Fibroblast of mammary gland (primary cell): ENCODE measurements around the gene MRPL36.
"Not testable (repeated sequence)": the region's sequence is repeated elsewhere in the genome, so short reads cannot be mapped to it uniquely, and the experiment has no call there.

Source experiments
- DNase-seq: peaks from one replicate; pipeline ENCODE4 v3.0.0-alpha.2; 2010; ENCODE audit warnings: low read depth
- H3K4me3 ChIP-seq: 2 replicates; pipeline ENCODE4 v1.5.1; 2011; ENCODE audit warnings: low read depth, mild to moderate bottlenecking, low read length, moderate library complexity; ENCODE audit not compliant: control insufficient read depth
- TF ChIP-seq, protein P1 (sequence below): conservative IDR thresholded peaks from 2 replicates; pipeline ENCODE4 v1.5.1; 2011; ENCODE audit warnings: low read depth, low read length, inconsistent platforms; ENCODE audit not compliant: control insufficient read depth, insufficient read depth

The MRPL36 gene

DNA sequence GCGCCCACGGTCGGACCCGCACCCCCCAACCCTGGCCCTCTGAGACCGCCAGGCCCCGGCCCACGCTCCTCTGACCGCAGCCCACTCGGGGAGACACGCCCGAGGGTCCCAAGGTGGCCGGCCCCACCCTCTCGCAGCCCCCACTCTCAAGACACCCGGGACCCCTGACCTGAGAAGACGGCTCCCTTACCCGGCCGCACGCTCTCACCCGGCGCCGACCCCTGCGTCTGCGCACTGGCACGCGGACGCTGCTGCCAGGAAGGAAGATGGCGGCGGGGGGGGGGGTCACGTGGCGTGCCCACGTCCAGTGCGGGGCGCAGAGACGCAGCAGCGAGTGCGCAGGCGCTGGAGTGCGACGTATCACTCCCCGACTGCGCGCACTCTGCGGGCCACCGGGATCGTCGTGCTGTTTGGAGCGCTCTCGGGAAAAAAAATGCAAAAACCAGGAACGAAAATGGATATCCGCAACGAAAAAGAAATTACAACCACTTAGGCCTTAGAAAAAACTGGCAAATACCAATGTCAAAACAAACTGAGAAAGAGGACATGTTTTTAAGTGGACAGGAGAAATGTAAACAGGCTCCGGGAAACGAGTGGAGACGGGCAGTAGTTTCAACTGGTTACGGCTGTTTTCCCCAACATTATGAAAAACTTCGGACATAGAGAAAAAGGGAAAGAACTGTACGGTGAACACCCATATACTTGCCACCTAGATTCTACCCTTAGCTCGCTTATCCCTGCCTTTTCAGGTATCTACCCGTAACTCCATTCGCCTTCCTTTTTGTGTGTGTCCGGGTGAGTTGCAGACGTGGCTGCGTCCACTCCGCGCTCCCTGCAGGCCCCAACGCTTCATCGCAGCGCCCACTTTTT, at the start of gene MRPL36:
TSS of gene MRPL36 (minus strand) at position 236 of the 870 bp plus-strand sequence. CDS start 902 bp downstream, outside the sequence.
- peak; percentile 86 for DNase-seq
- TF ChIP-seq, protein P1, sequence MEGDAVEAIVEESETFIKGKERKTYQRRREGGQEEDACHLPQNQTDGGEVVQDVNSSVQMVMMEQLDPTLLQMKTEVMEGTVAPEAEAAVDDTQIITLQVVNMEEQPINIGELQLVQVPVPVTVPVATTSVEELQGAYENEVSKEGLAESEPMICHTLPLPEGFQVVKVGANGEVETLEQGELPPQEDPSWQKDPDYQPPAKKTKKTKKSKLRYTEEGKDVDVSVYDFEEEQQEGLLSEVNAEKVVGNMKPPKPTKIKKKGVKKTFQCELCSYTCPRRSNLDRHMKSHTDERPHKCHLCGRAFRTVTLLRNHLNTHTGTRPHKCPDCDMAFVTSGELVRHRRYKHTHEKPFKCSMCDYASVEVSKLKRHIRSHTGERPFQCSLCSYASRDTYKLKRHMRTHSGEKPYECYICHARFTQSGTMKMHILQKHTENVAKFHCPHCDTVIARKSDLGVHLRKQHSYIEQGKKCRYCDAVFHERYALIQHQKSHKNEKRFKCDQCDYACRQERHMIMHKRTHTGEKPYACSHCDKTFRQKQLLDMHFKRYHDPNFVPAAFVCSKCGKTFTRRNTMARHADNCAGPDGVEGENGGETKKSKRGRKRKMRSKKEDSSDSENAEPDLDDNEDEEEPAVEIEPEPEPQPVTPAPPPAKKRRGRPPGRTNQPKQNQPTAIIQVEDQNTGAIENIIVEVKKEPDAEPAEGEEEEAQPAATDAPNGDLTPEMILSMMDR, result no peak
- H3K4me3 ChIP-seq, result peak within 1 kb of the TSS; percentile 84

DNA sequence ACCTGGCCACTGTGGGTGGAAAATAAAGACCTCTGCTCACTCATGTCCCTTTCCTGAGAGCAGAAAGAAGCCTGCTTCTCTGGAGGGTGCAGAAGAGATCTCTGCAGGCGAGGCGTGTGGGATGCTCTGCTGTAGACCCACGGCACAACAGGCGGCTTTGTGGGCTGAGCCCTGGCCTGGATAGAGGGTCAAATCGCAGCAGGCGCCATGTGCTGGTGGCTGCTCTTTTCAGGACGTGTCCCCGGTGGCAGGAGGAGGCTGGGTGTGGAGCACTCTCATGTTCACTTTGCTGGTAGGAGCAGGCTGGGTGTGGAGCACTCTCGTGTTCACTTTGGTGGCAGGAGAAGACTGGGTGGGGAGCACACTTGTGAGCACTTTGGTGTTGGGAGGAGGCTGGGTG, 48.0 kb upstream of the MRPL36 start:
- H3K4me3 ChIP-seq, result no peak overlapping the region
- DNase-seq, result no peak
- TF ChIP-seq, protein P1, result no peak

DNA sequence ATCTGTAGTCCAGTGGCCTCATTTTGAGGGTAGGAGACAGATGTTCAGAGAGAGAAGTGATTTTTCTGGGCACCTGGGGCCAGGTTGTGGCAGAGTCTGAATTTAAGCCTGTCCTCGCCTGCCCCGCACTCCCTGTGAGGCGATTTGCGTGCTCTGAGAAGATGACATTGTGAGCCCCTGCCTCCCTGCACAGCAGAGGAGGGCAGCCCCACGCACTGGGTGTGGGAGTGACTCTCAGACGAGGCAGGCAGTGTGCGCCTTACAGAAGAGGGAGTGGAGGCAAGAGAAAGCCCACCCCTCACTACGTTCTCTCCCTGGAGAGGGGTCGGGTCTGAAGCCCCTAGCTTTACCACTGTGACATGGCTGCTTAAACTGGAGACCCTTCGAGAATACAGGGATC, 47.4 kb upstream of the MRPL36 start:
- TF ChIP-seq, protein P1, result no peak
- no peak overlapping the region for H3K4me3 ChIP-seq
- DNase-seq, result no peak

DNA sequence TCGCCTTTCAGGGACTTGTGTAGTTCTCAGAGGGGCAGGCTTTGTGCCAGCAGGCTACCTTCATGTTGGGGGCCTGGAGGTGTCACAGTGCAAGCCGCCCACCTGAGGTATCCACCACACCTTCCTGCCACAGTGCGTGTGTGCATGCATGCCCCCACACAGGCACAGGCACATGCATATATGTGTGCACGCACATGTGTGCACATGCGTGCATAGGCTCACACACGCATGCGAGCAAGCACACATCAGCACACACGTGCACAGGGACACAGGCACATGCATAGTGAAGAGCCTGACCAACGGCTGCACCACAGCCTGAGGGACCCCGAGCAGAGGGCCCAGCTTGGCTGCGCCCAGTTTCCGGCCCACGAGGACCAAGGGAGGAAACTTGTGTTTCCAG, 46.9 kb upstream of the MRPL36 start:
- TF ChIP-seq, protein P1, result no peak
- no peak for DNase-seq
- no peak overlapping the region for H3K4me3 ChIP-seq

DNA sequence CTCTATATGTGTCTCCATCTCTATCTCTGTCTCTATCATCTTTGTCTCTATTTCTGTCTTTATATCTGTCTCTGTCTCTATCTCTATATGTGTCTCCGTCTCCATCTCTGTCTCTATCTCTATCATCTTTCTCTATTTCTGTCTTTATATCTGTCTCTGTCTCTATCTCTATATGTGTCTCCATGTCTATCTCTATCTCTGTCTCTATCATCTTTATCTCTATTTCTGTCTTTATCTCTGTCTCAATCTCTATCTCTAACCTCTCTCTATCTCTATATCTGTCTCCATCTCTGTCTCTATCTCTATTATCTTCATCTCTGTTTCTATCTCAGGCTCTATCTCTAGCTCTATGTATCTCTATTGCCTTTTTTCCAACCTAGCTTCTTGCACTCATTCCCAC, 46.1 kb upstream of the MRPL36 start:
- TF ChIP-seq, protein P1, result no peak
- no peak for DNase-seq
- no peak overlapping the region for H3K4me3 ChIP-seq

DNA sequence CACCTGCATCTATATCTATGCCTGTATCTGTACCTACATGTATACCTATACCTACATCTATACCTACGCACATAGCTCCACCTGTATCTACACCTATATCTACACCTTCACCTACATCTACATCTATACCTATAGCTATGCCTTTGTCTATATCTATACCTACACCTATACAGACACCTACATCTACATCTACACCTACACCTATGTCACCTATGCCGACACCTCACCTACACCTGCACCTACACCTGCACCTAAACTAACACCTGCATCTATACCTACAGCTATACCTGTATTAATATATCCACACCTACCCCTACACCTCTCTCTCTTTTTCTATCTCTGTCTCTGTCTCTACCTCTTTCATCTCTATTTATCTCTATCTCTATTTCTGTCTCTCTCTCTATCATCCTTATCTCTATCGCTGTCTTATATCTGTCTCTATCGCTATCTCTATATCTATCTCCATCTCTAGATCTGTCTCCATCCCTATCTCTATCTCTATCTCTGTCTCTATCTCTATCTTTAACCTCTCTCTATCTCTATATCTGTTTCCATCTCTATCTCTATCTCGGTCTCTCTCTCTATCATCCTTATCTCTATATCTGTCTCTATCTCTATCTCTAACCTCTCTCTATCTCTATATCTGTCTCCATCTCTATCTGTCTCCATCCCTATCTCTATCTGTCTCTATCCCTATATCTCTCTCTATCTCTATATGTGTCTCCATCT, 45.2 kb upstream of the MRPL36 start:
- no peak for DNase-seq
- TF ChIP-seq, protein P1, result no peak
- no peak overlapping the region for H3K4me3 ChIP-seq

DNA sequence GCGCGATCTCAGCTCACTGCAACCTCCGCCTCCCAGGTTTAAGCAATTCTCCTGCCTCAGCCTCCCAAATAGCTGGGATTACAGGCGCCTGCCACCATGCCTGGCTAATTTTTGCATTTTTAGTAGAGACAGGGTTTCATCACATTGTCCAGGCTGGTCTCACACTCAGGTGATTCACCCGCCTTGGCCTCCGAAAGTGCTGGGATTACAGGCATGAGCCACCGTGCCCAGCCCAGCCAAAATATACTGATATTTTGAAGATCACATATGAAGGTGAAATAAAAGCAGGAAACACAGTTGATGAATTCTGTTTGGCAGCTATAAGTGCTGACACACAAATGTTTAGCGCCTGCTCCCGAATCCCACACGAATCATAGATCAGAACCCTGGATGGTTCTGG, 44.1 kb upstream of the MRPL36 start:
- not testable (repeated sequence) for H3K4me3 ChIP-seq, DNase-seq
